ENCODE data around the gene ABHD16B. TPM values are rescaled to one million over a fixed set of nuclear protein-coding genes. Genes with fewer than 3 reads are reported as not detected.
A peak's percentile ranks its signal among the peaks of the same experiment; 100 is the strongest.

The ABHD16B gene
- total RNA-seq, 1 donor from 2014 or later = not detected

DNA sequence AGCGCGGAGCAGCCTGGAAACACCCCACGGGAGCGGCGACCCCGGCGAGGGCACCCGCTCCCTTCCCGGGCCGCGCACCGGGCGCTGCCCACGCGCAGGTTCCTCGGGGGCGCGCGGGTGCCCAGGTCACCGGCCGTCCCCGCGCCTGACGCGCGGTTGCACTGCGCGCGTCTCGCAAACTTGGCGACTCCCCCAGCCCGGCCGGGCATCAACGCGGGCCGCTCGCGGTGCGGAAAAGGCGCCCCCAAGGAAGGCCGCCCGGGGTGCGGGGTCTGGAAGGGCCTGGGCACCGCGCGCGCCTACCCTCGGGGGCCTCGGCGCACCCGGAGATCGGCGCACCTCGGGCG, 29.7 kb upstream of the ABHD16B start:
- Histone ChIP-seq H3K27me3 (ENCODE audit: control insufficient read depth, insufficient read depth, low read length) (peaks cover 12% of the 10 kb centered on the region), H3K36me3 (ENCODE audit: control insufficient read depth, insufficient read depth, low read length) (no peaks in the 10 kb centered on the region), H3K4me3 (ENCODE audit: low read depth, low read length) (peak overlapping the region; percentile 23)
- FAIRE-seq = no peak
- no peak for DNase-seq (ENCODE audit: low read depth)
- TF ChIP-seq CTCF (IDR thresholded peaks at IDR 0.05; ENCODE audit: insufficient read depth, low read length, severe bottlenecking) = no peak

GRCh38 chr20:63831993-63832686, 29.2 kb upstream of the ABHD16B start:
- H3K4me3 ChIP-seq (ENCODE audit: low read depth, low read length) = peak overlapping the region; percentile 23
- TF ChIP-seq CTCF (IDR thresholded peaks at IDR 0.05; ENCODE audit: insufficient read depth, low read length, severe bottlenecking) = no peak
- no peaks in the 10 kb centered on the region for H3K36me3 ChIP-seq (ENCODE audit: control insufficient read depth, insufficient read depth, low read length)
- DNase-seq (ENCODE audit: low read depth) (peak; percentile 22), FAIRE-seq (no peak)
- H3K27me3 ChIP-seq (ENCODE audit: control insufficient read depth, insufficient read depth, low read length) = peaks cover 12% of the 10 kb centered on the region

DNA sequence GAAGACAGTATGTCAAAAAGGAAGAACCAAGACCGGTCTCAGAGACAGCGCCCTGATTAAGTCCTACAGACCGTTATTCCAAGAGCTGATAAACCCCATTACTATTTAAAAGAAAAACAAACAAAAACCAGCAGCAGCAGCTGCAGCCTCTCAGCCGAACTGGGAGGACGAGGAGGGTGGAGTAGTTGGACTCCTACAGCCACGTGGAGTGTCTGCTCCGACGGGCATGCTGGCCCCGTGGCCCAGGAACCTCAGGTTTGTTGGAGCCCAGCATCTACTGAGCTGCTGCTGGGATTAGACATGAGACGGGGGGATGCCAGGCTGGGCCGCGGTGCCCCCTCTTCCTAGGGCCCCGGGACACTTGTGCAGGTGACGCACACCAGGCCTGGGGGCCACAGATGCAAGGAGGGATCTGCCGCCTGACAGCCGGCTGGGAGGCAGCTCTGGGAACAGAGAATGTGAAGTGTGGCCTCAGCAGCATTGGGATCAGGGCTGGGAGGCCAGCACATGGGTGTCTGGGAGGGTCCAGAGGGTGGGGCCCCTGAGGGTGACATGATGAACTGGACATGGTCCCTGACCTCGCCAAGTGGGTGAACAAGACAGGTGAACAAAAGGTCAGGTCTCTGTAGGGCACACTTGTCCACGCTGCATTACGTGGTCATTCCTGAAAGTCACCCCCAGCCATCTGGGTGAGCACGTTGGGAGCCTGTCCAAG, 27.4 kb upstream of the ABHD16B start:
- H3K27me3 ChIP-seq (ENCODE audit: control insufficient read depth, insufficient read depth, low read length) = peaks cover 9% of the 10 kb centered on the region
- no peaks in the 10 kb centered on the region for H3K36me3 ChIP-seq (ENCODE audit: control insufficient read depth, insufficient read depth, low read length)
- TF ChIP-seq CTCF (IDR thresholded peaks at IDR 0.05; ENCODE audit: insufficient read depth, low read length, severe bottlenecking) = no peak
- DNase-seq (ENCODE audit: low read depth) (no peak), FAIRE-seq (no peak)
- no peak overlapping the region for H3K4me3 ChIP-seq (ENCODE audit: low read depth, low read length)

- Histone ChIP-seq H3K27me3 (ENCODE audit: control insufficient read depth, insufficient read depth, low read length) (peaks cover 4% of the 10 kb centered on the region), H3K4me3 (ENCODE audit: low read depth, low read length) (no peak overlapping the region), H3K36me3 (ENCODE audit: control insufficient read depth, insufficient read depth, low read length) (no peaks in the 10 kb centered on the region)
- FAIRE-seq (no peak), DNase-seq (ENCODE audit: low read depth) (no peak)
- no peak for TF ChIP-seq CTCF (IDR thresholded peaks at IDR 0.05; ENCODE audit: insufficient read depth, low read length, severe bottlenecking)
Measured at GRCh38 chr20:63834491-63834880, 26.8 kb upstream of the ABHD16B start.

DNA sequence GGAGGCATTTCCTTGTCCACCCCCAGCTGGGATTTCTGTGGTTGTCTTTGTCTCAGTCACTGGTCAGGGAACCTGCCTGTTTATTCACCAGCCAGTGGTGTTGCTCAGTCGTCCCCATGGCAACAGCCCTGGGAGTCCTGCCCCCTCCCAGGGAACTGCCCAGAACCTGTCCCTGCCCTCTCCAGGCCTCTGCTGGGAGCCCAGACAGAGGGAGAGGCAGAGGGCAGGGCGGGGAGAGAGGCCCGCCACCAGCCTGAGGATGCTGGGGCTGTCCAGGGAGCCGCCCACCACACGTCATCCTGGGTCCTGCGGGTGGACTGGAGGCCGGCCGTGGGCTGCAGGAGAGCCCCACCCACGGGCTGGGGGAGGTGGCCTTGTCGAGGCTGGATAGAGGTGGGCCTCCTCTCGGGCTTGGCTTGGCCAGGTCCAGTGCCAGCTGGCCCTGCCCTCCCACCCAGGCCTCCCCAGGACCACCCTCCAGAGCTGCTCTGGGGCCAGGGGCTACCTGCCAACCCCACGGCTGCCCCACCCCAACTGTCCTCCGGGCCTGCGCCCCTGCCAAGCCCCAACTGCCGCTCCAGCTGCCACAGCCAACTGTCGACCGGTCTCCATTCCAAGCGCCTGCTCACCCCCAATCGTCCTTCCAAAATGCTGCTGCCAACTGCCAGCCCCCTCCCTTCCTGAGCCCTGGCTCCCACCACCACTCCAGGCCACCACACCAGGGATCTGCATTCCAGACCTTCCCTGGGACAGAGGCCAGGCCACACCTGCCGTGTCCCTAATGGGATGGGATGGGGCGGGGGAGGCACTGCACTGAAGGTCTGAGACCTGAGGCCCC, 26.1 kb upstream of the ABHD16B start:
- Histone ChIP-seq H3K4me3 (ENCODE audit: low read depth, low read length) (no peak overlapping the region), H3K27me3 (ENCODE audit: control insufficient read depth, insufficient read depth, low read length) (peaks cover 2% of the 10 kb centered on the region), H3K36me3 (ENCODE audit: control insufficient read depth, insufficient read depth, low read length) (no peaks in the 10 kb centered on the region)
- DNase-seq (ENCODE audit: low read depth) (peak; percentile 89), FAIRE-seq (no peak)
- no peak for TF ChIP-seq CTCF (IDR thresholded peaks at IDR 0.05; ENCODE audit: insufficient read depth, low read length, severe bottlenecking)
